Sigmoid colon (tissue), 7 donors: Measurements from ENCODE around the gene LPAR1. TPM values are rescaled to one million over a fixed set of nuclear protein-coding genes. Genes with fewer than 3 reads are reported as not detected.

Source experiments
- DNase-seq: peaks from one replicate; pipeline ENCODE4 v3.0.0-alpha.2; 2019
- H3K27ac ChIP-seq, 4 donors: fragments of 200-600 bp; sonication (generic); one replicate each; pipeline ENCODE4 v1.5.1; 2016 to 2019; ENCODE audit warnings: mild to moderate bottlenecking in 1 of 4
- H3K27me3 ChIP-seq, 3 donors: fragments of 200-600 bp; sonication (generic); one replicate each; pipeline ENCODE4 v1.5.1; 2019; ENCODE audit warnings: mild to moderate bottlenecking in 1 of 3
- H3K36me3 ChIP-seq, 4 donors: fragments of 200-600 bp; sonication (generic); one replicate each; pipeline ENCODE4 v1.5.1; 2016 to 2019
- H3K4me1 ChIP-seq, 4 donors: fragments of 200-600 bp; sonication (generic); one replicate each; pipeline ENCODE4 v1.5.1; 2017 to 2019
- H3K4me3 ChIP-seq, 4 donors: fragments of 200-600 bp; sonication (generic); one replicate each; pipeline ENCODE4 v1.5.1; 2017 to 2019; ENCODE audit warnings: mild to moderate bottlenecking in 2 of 4, moderate library complexity in 1 of 4
- H3K9me3 ChIP-seq, 4 donors: fragments of 200-600 bp in 3 of 4; sonication (generic) in 3 of 4; one replicate each; pipeline versions ENCODE4 v1.5.1 to v1.6.1; 2013 to 2019
- EP300 ChIP-seq, 4 donors: sonication (generic); formaldehyde crosslinking; IDR thresholded peaks; one replicate each; pipeline ENCODE4 v1.6.1; 2017; ENCODE audit warnings: antibody characterized with exemption in 4 of 4
- POLR2A ChIP-seq, 2 donors: fragments of 450-650 bp; IDR thresholded peaks; one replicate each; pipeline ENCODE4 v1.6.1; 2016; ENCODE audit warnings: antibody characterized with exemption in 2 of 2, mild to moderate bottlenecking in 2 of 2, moderate library complexity in 2 of 2
- POLR2AphosphoS5 ChIP-seq, 4 donors: sonication (generic); formaldehyde crosslinking; IDR thresholded peaks; one replicate each; pipeline ENCODE4 v1.6.1; 2017; ENCODE audit warnings: antibody characterized with exemption in 4 of 4
- WGBS, 2 donors: extraction: QIAGEN DNeasy Blood & Tissue Kit; methylation state at CpG; one replicate each; pipeline ENCODE4 v1.1.7; 2013; 5-methylcytosine and 5-hydroxymethylcytosine counted together
- intact Hi-C: fragments of 100-400 bp; cut with DNase I; formaldehyde crosslinking; loops from one replicate; pipeline ENCODE4 v1.15.1; 2023
- polyA plus RNA-seq, 3 donors: library from polyadenylated mRNA; stranded (reverse); fragments of 200-250 nt; gene quantifications; one replicate each; pipeline ENCODE4 v1.2.3, GENCODE V29; 2013
- total RNA-seq, 4 donors: library from RNA; depleted of rRNA; stranded (reverse); fragments of >200 nt; gene quantifications; one replicate each; pipeline ENCODE4 v1.1.0, GENCODE V29; 2016
- TF ChIP-seq, protein P1 (sequence below), 4 experiments: fragments of 450-650 bp in 3 of 4; fragments of 200-600 bp in 1 of 4; IDR thresholded peaks; one replicate each; pipeline ENCODE4 v1.5.1; 2016 to 2019; ENCODE audit warnings: antibody characterized with exemption in 4 of 4, mild to moderate bottlenecking in 3 of 4, moderate library complexity in 2 of 4
- donor health status: healthy with polysubstance abuse.
- donor health status: Bipolar disorder and iron deficiency.
- donor health status: healthy.

LPAR1 gene
- total and polyA plus RNA-seq, 7 donors, result 11.3 to 62.4 (median 34.9) TPM

DNA sequence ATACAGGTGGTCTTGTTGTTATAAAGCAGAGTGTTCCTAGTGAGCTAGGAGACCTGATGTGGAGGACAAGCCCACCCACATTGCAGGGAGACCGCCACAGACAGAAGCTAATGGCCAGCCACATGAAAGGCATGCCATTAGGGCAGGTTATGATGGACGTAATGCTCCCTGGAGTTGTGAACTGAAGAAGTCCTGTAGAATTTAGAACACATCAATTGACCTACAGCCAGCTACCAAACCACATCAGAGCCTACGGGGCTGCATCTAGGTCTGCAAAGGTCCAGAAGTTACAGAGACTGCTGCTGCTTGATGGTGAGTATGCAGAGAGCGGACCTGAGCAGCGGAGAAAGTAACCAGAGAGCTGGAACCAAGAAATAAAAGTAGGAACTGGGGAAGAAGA is 116.6 kb downstream of the LPAR1 start:
- Histone ChIP-seq H3K36me3 (no peaks in the 10 kb centered on the region), H3K27me3 (no peaks in the 10 kb centered on the region), H3K4me3 (no peak overlapping the region), H3K9me3 (no peaks in the 10 kb centered on the region), H3K4me1 (no peaks in the 10 kb centered on the region), H3K27ac (no peak overlapping the region)
- TF ChIP-seq POLR2A (IDR thresholded peaks at IDR 0.05) (no peak), EP300 (IDR thresholded peaks at IDR 0.05) (no peak), POLR2AphosphoS5 (IDR thresholded peaks at IDR 0.05) (no peak)
- TF ChIP-seq, protein P1, sequence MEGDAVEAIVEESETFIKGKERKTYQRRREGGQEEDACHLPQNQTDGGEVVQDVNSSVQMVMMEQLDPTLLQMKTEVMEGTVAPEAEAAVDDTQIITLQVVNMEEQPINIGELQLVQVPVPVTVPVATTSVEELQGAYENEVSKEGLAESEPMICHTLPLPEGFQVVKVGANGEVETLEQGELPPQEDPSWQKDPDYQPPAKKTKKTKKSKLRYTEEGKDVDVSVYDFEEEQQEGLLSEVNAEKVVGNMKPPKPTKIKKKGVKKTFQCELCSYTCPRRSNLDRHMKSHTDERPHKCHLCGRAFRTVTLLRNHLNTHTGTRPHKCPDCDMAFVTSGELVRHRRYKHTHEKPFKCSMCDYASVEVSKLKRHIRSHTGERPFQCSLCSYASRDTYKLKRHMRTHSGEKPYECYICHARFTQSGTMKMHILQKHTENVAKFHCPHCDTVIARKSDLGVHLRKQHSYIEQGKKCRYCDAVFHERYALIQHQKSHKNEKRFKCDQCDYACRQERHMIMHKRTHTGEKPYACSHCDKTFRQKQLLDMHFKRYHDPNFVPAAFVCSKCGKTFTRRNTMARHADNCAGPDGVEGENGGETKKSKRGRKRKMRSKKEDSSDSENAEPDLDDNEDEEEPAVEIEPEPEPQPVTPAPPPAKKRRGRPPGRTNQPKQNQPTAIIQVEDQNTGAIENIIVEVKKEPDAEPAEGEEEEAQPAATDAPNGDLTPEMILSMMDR (IDR thresholded peaks at IDR 0.05), result no peak
- WGBS, 2 donors, result 91 to 94% methylated on average over 5 of the region's 5 CpGs
- DNase-seq, result no peak
- intact Hi-C loops, result no loop called here

DNA sequence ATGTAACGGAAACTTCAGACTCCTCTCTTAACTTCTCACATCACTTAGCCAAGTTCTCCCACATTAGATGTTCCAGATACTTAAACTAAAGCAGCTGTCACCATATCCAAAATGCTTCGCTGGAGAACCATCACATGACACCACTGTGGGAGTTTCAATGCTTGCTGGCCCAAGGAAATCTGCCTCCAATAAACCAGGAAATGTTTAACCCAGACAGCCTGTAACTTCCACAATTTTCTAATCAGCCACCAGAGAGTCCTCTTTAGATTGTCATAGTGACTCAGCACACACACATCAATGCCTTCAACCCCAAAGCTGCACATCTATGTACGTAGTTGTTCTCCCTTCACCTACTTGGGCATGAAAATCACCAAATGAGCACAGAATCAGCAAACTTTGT is 118.7 kb downstream of the LPAR1 start:
- WGBS, 2 donors, result 61 to 79% methylated on average over 3 of the region's 3 CpGs
- intact Hi-C loops, result no loop called here
- Histone ChIP-seq H3K4me3 (no peak overlapping the region), H3K27me3 (no peaks in the 10 kb centered on the region), H3K4me1 (no peaks in the 10 kb centered on the region), H3K9me3 (no peaks in the 10 kb centered on the region), H3K36me3 (no peaks in the 10 kb centered on the region), H3K27ac (peak overlapping the region in 3 of 4 donors; percentile 5 to 44 (median 34))
- TF ChIP-seq POLR2A (IDR thresholded peaks at IDR 0.05) (no peak), POLR2AphosphoS5 (IDR thresholded peaks at IDR 0.05) (no peak), EP300 (IDR thresholded peaks at IDR 0.05) (no peak)
- TF ChIP-seq, protein P1 (IDR thresholded peaks at IDR 0.05), result no peak
- no peak for DNase-seq

DNA sequence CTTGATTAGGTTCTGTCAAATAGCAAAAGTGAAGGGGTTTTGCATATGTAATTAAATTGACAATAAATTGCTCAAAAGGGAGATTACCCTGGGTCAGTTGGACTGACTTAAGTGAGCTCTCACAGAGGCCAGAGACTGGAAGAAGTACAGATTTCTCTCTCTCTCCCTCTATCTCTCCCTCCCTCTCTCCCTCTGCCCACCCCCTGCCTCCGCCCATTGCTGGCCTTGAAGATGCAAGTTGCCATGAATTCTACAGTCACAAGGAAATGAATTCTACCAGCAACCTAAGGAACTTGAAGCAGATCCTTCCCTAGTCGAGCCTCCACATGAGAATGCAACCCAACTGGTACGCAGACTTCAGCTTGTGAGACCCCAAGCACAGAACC is 119.2 kb downstream of the LPAR1 start:
- Histone ChIP-seq H3K27me3 (no peaks in the 10 kb centered on the region), H3K4me1 (no peaks in the 10 kb centered on the region), H3K36me3 (no peaks in the 10 kb centered on the region), H3K27ac (peak overlapping the region in 3 of 4 donors; percentile 5 to 44 (median 34)), H3K4me3 (no peak overlapping the region), H3K9me3 (peaks cover 0 to 4% (median 0%) of the 10 kb centered on the region in 4 donors)
- WGBS, 2 donors, result 95 to 96% methylated on average over 3 of the region's 3 CpGs
- no peak for TF ChIP-seq EP300 (IDR thresholded peaks at IDR 0.05)
- DNase-seq, result no peak
- intact Hi-C loops, result no loop called here

DNA sequence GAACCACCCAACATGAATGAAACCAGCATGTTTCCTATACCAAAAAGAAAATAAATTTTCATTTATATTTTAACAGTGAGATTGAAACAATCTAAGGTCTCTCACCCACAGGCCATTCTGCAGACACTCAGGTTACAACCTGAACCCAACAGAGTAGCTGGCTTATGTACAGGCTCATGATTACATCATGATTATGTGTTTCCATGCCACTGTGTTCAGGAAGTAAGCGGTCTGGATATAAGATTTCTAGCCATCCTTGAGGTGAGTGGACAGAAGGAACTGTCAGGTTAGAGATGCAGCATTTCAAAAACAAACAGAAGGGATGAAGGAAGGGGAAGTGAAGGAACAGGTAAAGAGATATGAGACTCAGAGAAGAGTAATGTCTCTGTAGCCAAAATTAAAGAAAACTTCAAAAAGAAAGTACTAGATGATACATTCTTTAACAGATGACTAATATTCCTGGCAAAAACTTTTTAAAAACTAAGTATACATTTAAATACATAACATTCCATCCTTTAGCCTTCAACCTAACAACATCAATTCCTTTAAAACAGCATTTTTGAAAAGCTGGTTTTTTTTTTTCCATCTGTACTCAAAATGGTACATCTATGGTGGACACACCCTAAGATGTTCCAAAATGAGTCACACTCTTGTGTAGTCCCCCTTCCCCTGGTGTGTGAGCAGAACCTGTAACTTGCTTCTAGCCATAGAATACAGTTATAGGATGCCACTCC is 119.8 kb downstream of the LPAR1 start:
- peaks cover 0 to 4% (median 0%) of the 10 kb centered on the region in 4 donors for H3K9me3 ChIP-seq
- DNase-seq, result no peak

DNA sequence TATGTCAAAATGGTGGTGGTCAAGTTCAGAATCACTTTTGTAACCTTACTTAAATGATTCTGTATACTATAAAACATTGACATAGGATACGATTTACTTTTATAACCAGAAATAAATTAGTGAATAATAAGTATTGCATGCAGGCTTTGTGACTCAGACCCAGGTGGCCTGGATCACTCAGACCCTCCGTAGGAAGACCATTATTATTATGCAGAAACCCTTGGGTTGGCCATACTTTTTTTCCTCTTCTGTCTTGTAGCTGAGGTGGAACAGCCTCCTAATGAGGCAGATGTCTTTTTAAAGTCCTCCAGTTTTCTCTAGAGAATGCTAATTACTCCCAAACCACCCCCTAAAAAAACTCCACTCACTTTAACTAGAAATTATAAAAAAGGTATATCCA is 121.9 kb downstream of the LPAR1 start:
- H3K27me3 ChIP-seq, result no peaks in the 10 kb centered on the region
- intact Hi-C loops, result no loop called here
- DNase-seq, result no peak
- H3K4me1 ChIP-seq, result peaks cover 0 to 3% (median 0%) of the 10 kb centered on the region in 4 donors
- no peak for TF ChIP-seq POLR2A (IDR thresholded peaks at IDR 0.05)
- no peak overlapping the region for H3K4me3 ChIP-seq
- H3K27ac ChIP-seq, result no peak overlapping the region
- peaks cover 0 to 4% (median 0%) of the 10 kb centered on the region in 4 donors for H3K9me3 ChIP-seq
- no peaks in the 10 kb centered on the region for H3K36me3 ChIP-seq
- WGBS, 2 donors, result 82 to 91% methylated on average over 2 of the region's 2 CpGs

More for the DNA sequence above, 119.8 kb downstream of the LPAR1 start:
- Histone ChIP-seq H3K27me3 (no peaks in the 10 kb centered on the region), H3K36me3 (no peaks in the 10 kb centered on the region), H3K27ac (peak overlapping the region in 2 of 4 donors; percentile 34 to 44), H3K4me3 (no peak overlapping the region), H3K4me1 (no peaks in the 10 kb centered on the region)
- intact Hi-C loops, result no loop called here
- 91% methylated on average over 1 of the region's 1 CpG for WGBS, 2 donors
- TF ChIP-seq POLR2A (IDR thresholded peaks at IDR 0.05) (no peak), POLR2AphosphoS5 (IDR thresholded peaks at IDR 0.05) (no peak), EP300 (IDR thresholded peaks at IDR 0.05) (no peak)
- TF ChIP-seq, protein P1 (IDR thresholded peaks at IDR 0.05), result no peak
